GM21825 (cell line): ENCODE data around the gene LPA.

Experiments
- ATAC-seq: cut with Tn5 transposase; IDR thresholded peaks from one replicate; pipeline ENCODE4 v1.9.1; 2021; ENCODE audit warnings: mild to moderate bottlenecking, moderate library complexity; ENCODE audit not compliant: unreplicated experiment

Gene LPA

DNA sequence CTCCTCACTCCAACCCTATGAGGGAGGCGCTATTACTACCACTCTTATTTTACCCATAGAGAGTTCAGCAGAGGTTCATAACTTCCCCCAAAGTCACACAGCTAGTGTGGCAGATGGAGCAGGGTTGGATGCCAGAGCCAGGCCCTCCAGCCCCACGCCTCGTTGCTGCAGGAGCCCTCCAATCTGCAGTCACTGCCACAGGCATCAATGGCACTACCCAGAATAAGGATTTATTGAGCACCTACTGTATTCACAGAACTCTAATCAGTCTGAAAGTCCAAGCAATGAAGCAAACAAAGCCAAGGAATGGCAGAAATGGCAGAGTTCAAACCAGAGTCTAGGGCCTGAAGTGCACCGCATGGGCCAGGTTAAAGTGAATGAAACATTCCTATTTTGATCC is 144.9 kb downstream of the LPA start:
- ATAC-seq, result no peak

DNA sequence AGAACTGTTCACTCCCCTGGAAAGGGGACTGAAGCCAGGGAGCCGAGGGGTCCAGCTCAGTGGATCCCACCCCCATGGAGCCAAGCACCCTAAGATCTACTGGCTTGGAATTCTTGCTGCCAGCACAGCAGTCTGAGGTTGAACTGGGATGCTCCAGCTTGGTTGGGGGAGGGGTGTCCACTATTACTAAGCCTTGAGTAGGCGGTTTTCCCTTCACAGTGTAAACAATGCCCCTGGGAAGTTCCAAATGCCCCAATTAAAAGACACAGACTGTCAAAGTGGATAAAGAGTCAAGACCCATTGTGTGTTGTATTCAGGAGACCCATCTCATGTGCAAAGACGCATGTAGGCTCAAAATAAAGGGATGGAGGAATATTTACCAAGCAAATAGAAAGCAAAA is 150.2 kb downstream of the LPA start:
- no peak for ATAC-seq

DNA sequence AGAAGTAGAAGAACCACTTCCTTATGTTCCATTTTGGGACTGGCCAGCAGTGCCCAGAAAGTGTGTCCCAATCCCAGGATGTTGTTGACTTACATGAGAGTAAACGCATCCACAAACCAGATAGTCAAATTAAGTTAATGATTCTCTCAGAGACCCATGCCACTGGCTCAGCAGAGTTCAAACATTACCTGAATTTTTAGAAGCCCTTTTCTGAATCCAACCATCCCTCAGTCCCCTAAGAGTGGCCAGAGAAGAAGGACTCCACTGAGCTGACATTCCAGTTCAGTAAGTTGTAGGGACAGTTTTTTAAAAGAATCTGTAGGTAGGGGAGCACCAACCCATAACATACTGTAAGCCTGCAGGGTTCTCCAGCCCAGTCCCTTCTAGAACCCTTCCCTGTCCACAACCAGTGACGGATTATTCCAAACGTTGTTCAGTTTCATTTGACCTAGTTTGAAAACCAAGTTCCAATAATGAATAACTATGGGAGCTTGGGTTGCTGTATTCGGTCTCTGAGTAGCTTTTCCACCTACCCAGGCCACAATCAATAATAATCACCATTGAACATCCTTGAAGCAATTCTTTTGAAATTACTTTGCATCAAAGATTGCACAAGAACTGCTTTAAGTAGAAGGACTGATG is 153.0 kb downstream of the LPA start:
- no peak for ATAC-seq

DNA sequence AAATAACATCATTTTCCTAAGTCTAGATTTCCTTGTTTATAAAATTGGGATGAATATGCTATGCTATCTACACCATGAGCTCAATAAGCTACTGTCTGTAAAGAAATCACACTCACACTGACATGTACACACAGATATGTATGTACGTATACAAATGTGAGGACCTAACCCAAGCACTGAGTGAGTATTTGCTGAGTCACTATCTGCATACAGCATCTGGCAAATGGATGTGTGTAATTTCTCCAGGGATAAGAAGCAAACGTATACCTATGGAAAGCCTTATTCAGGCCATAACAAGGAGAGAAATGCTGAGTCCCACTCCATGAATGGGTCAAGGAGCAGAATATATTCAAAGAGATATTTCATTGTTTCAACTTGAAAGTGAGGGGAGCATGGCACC is 153.9 kb downstream of the LPA start:
- ATAC-seq, result no peak

DNA sequence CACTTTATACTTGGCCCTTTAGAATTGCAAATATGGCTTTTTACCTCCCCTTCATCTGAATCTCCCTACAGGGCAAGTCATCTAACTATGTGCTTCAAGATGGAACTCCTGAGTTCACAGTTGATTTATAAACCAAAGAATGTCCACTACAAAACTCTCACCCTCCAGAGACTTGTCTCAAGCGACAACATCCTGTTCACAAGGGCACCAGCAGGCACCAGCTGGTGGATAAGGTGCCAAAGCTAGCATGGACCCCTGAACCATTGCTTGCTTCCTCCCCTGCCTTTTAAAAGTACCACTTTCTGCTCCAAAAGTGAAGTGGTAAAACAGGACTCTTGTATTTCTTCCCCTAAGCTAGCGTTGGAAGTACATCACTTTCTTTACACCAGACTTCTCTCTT is 154.5 kb downstream of the LPA start:
- ATAC-seq, result no peak

DNA sequence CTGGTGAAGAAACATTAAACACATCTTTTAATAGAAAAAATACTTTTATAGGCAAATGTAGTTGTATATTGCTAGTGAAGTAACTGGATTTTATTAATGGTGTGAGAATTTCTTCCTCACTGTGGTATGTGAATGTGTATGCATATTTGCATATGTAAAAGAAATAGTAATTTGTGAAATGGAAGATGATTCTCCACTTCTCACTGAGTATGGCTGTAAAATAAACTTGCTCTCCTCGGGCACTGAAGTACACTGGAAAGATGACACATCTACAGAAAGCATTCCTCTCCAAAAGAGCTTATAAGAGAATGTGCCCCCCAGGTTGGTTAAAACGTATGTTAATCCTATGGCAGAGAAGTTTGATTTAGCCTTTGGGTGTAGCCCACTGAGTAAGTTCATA is 155.5 kb downstream of the LPA start:
- no peak for ATAC-seq

DNA sequence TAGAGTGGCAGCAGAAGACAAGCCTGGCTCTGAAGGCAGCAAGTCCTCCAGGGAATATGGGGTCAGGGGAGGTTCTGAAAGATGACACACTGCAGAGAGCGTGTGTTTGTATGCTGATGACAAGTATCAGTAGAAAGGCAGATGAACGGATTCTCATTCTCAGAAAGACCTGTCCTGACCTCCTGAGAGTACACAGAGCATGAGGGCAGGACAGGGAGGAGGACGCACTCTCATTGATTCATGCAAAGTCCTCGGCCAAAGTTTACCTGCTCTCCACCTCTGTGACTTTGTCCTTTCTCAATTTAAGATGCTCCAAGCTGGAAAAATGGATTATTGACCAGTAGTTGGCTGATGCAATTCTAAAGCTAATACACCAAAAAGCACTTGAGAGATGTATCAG is 156.7 kb downstream of the LPA start:
- no peak for ATAC-seq

DNA sequence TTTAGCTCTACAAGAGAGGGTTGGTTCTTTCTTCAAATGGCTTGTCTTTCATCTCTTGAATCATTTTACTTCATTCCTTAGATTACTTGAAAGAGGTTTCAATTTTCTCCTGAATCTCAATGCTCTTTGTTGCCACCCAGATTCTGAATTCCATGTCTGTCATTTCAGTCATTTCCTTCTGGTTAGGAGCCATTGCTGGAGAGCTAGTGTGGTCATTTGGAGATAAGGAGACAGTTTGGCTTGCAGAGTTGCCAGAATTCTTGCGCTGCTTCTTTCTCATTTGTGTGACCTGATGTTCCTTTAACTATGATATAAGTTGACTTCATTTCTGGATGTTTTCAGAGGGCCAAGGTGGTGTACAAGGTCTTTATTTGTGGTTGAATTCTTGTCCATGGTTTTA is 158.1 kb downstream of the LPA start:
- no peak for ATAC-seq

DNA sequence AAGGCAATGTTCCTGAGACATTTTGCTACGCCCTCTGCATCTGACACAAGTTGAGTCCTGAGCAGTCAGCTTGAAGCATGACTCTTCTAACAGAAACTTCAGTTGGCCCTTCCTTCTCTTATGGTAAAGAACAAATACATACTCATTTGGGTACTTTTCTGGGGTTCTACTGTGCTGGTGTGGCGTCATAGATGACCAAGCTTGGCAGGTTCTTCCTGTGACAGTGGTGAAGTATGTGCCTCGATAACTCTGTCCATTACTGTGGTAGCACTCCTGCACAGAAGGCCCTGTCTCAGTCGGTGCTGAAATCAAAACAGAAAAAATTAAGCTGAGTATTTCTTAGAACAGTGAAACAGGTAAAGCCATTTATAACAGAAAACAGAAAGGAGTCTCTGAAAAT is 163.4 kb downstream of the LPA start:
- ATAC-seq, result no peak

DNA sequence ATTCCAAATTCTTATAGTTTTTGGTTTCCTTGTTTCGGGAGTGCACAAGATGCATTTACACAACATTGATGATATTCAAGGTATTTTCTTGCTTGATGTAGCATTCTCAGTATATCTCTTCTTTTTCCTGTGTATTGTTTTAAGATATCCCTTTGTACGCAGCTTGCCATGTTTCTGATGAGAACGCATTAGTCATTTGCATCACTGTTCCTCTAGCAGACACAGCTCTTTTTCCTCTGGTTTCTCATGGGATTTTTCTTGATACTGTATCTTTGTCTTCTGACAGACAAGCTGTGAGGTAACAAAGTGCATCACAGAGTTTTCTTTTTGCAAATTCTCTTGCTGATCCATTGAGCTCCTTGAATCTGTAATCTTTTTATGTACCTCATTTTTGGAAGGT is 169.5 kb downstream of the LPA start:
- no peak for ATAC-seq

DNA sequence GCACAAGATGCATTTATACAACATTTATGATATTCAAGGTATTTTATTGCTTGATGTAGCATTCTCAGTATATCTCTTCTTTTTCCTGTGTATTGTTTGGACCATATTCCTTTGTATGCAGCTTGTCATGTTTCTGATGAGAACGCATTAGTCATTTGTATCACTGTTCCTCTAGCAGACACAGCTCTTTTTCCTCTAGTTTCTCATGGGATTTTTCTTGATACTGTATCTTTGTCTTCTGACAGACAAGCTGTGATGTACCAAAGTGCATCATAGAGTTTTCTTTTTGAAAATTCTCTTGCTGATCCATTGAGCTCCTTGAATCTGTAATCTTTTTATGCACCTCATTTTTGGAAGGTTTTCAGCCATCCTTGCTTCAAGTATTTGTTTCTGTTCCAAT is 175.0 kb downstream of the LPA start:
- no peak for ATAC-seq

DNA sequence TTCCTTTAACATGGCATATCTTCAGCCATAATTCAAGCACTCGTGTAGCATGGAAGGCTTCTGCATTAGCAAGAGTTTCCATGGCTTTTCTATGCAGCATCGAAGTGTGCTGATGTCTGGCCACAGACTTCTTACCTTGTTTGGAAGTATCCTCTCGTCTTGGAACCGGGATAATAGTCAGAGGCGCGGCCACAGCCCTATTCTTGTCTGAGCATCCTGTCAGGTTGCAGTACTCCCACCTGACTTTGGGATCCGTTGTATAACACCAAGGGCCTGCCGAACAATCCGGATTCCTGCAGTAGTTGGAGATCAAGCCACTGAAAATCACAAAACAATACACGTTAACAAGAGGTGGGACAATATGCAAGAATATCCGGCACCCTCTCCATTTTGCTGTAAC is 177.0 kb downstream of the LPA start:
- ATAC-seq, result no peak
